NB4 (cell line): ENCODE measurements around the gene MAK.

Source experiments
- POLR2A ChIP-seq: IDR thresholded peaks from 2 replicates; pipeline ENCODE4 v1.6.1; 2011; ENCODE audit warnings: mild to moderate bottlenecking; ENCODE audit not compliant: insufficient read length; ENCODE audit errors: extremely low read depth
- TF ChIP-seq, protein P1 (sequence below): IDR thresholded peaks from one replicate; pipeline ENCODE4 v1.5.1; 2012; ENCODE audit warnings: low read depth, low read length

DNA sequence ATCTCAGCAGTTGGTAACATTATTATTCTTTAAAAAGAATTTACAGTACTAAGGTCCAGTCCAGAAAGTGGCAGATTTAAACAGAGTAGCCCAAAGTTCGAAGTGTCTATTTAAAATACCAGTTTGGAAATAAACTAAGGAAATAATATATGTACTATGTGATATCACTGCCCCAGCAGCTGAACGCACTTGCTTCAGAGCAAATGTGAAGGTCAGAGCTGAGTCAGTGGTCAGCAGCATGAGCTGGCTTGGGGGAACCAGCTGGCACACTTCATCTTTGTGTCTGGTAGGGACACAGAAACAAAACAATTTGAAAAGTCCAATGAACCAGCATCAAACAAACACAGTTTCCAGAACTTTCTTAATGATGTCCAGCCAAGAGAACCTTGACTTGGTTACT, 75.3 kb downstream of the MAK start:
- TF ChIP-seq, protein P1, sequence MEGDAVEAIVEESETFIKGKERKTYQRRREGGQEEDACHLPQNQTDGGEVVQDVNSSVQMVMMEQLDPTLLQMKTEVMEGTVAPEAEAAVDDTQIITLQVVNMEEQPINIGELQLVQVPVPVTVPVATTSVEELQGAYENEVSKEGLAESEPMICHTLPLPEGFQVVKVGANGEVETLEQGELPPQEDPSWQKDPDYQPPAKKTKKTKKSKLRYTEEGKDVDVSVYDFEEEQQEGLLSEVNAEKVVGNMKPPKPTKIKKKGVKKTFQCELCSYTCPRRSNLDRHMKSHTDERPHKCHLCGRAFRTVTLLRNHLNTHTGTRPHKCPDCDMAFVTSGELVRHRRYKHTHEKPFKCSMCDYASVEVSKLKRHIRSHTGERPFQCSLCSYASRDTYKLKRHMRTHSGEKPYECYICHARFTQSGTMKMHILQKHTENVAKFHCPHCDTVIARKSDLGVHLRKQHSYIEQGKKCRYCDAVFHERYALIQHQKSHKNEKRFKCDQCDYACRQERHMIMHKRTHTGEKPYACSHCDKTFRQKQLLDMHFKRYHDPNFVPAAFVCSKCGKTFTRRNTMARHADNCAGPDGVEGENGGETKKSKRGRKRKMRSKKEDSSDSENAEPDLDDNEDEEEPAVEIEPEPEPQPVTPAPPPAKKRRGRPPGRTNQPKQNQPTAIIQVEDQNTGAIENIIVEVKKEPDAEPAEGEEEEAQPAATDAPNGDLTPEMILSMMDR, result no peak
- no peak for TF ChIP-seq POLR2A
